Measurements from ENCODE around the gene KDM4E. TPM values are rescaled to one million over a fixed set of nuclear protein-coding genes. Genes with fewer than 3 reads are reported as not detected.
A peak's percentile ranks its signal among the peaks of the same experiment; 100 is the strongest.

The KDM4E gene
- total RNA-seq, 2 donors from 2014 or later = not detected

GRCh38 chr11:95059046-95059445 lies 34.0 kb downstream of the KDM4E start:
- no peak for TF ChIP-seq CTCF (IDR thresholded peaks at IDR 0.05)
- H3K9ac ChIP-seq (ENCODE audit: low read depth in 2 of 2, low read length in 2 of 2) = no peak overlapping the region
- intact Hi-C loops (cut with DNase I) = loop anchor here (10.0 kb wide), 1 partner anchor 706 kb away; no protein-coding TSS in a partner anchor

GRCh38 chr11:95065336-95065735 lies 40.3 kb downstream of the KDM4E start:
- no peak overlapping the region for H3K9ac ChIP-seq (ENCODE audit: low read depth in 2 of 2, low read length in 2 of 2)
- H3K36me3 ChIP-seq = no peaks in the 10 kb centered on the region
- no peaks in the 10 kb centered on the region for H3K9me3 ChIP-seq
- intact Hi-C loops (cut with DNase I) = loop anchor here (10.0 kb wide), 1 partner anchor 649 kb away; no protein-coding TSS in a partner anchor
- no peak for DNase-seq
- peaks cover 10% of the 10 kb centered on the region for H3K4me1 ChIP-seq
- H3K27ac ChIP-seq = no peak overlapping the region
- no peak for TF ChIP-seq CTCF (IDR thresholded peaks at IDR 0.05)
- H3K4me3 ChIP-seq = no peak overlapping the region
- H3K27me3 ChIP-seq = no peaks in the 10 kb centered on the region

More at GRCh38 chr11:95059046-95059445, 34.0 kb downstream of the KDM4E start:
- H3K4me3 ChIP-seq = no peak overlapping the region
- no peaks in the 10 kb centered on the region for H3K4me1 ChIP-seq
- no peaks in the 10 kb centered on the region for H3K27me3 ChIP-seq
- no peak overlapping the region for H3K27ac ChIP-seq
- no peaks in the 10 kb centered on the region for H3K36me3 ChIP-seq
- H3K9me3 ChIP-seq = no peaks in the 10 kb centered on the region
- no peak for DNase-seq

GRCh38 chr11:95066716-95067038 lies 41.6 kb downstream of the KDM4E start, which contains the start of gene SRSF8:
Gene SRSF8 (plus strand): TSS chr11:95066919. CDS start chr11:95067227, 308 bp downstream.
- peak within 1 kb of the TSS; percentile 79 for H3K4me3 ChIP-seq
- no peaks in the 10 kb centered on the region for H3K9me3 ChIP-seq
- no peaks in the 10 kb centered on the region for H3K27me3 ChIP-seq
- H3K27ac ChIP-seq = peak within 1 kb of the TSS; percentile 98
- DNase-seq = no peak
- intact Hi-C loops (cut with DNase I) = loop anchor here (10.0 kb wide), 1 partner anchor 648 kb away; no protein-coding TSS in a partner anchor
- H3K4me1 ChIP-seq = peaks cover 10% of the 10 kb centered on the region
- TF ChIP-seq CTCF (IDR thresholded peaks at IDR 0.05) = no peak
- H3K9ac ChIP-seq (ENCODE audit: low read depth in 2 of 2, low read length in 2 of 2) = peak within 1 kb of the TSS; percentile 72 to 94
- no peaks in the 10 kb centered on the region for H3K36me3 ChIP-seq

- H3K27ac ChIP-seq = peak overlapping the region; percentile 98
- H3K9me3 ChIP-seq = no peaks in the 10 kb centered on the region
- DNase-seq = peak; percentile 77
- H3K9ac ChIP-seq (ENCODE audit: low read depth in 2 of 2, low read length in 2 of 2) = peak overlapping the region; percentile 72 to 94
- intact Hi-C loops (cut with DNase I) = loop anchor here (10.0 kb wide), 1 partner anchor 648 kb away; no protein-coding TSS in a partner anchor
- H3K27me3 ChIP-seq = no peaks in the 10 kb centered on the region
- H3K36me3 ChIP-seq = no peaks in the 10 kb centered on the region
- peak overlapping the region; percentile 79 for H3K4me3 ChIP-seq
- TF ChIP-seq CTCF (IDR thresholded peaks at IDR 0.05) = peak; percentile 44
- peaks cover 10% of the 10 kb centered on the region for H3K4me1 ChIP-seq
Observed at GRCh38 chr11:95067039-95067840, 42.2 kb downstream of the KDM4E start.

GRCh38 chr11:95067841-95068219 lies 42.8 kb downstream of the KDM4E start:
- H3K9me3 ChIP-seq = no peaks in the 10 kb centered on the region
- peaks cover 10% of the 10 kb centered on the region for H3K4me1 ChIP-seq
- DNase-seq = peak; percentile 65
- TF ChIP-seq CTCF (IDR thresholded peaks at IDR 0.05) = no peak
- intact Hi-C loops (cut with DNase I) = loop anchor here (10.0 kb wide), 1 partner anchor 647 kb away; no protein-coding TSS in a partner anchor
- H3K9ac ChIP-seq (ENCODE audit: low read depth in 2 of 2, low read length in 2 of 2) = peak overlapping the region; percentile 72 to 94
- H3K27me3 ChIP-seq = no peaks in the 10 kb centered on the region
- H3K36me3 ChIP-seq = no peaks in the 10 kb centered on the region
- peak overlapping the region; percentile 98 for H3K27ac ChIP-seq
- peak overlapping the region; percentile 79 for H3K4me3 ChIP-seq

Data from colonic mucosa (tissue), 4 donors.